Neural progenitor cell (in vitro differentiated cells): Measurements from ENCODE around the gene RTN4RL2.

ENCODE experiments used
- CTCF ChIP-seq: fragments of 200-600 bp; sonication (generic); IDR thresholded peaks from 2 replicates; pipeline ENCODE4 v1.5.1; 2017; ENCODE audit warnings: antibody characterized with exemption, mild to moderate bottlenecking
- EZH2phosphoT487 ChIP-seq: fragments of 200-600 bp; sonication (generic); IDR thresholded peaks from 2 replicates; pipeline ENCODE4 v1.6.1; 2017; ENCODE audit warnings: antibody characterized with exemption

- TF ChIP-seq CTCF (no peak), EZH2phosphoT487 (peak; percentile 50)
Observed at GRCh38 chr11:57515332-57516060, 55.2 kb downstream of the RTN4RL2 start, which contains the start of gene SLC43A1.
